Cerebellar cortex (tissue), 1 donor: ENCODE measurements around the gene COL17A1.
A peak's percentile ranks its signal among the peaks of the same experiment; 100 is the strongest.

Experiments
- DNase-seq: peaks from one replicate; pipeline ENCODE4 v3.0.0-alpha.2; 2015; ENCODE audit warnings: low spot score

The COL17A1 gene

GRCh38 chr10:104049504-104050250 is 36.0 kb downstream of the COL17A1 start:
- DNase-seq: no peak

GRCh38 chr10:104046651-104047050 is 39.0 kb downstream of the COL17A1 start:
- no peak for DNase-seq

GRCh38 chr10:104045151-104046089 is 40.3 kb downstream of the COL17A1 start:
- peak; percentile 59 for DNase-seq

GRCh38 chr10:104043854-104044253 is 41.8 kb downstream of the COL17A1 start:
- no peak for DNase-seq

GRCh38 chr10:104043185-104043830 is 42.4 kb downstream of the COL17A1 start:
- DNase-seq: no peak

GRCh38 chr10:104041891-104042535 is 43.7 kb downstream of the COL17A1 start:
- DNase-seq: no peak

- DNase-seq: no peak
Measured at GRCh38 chr10:104040862-104041789, 44.6 kb downstream of the COL17A1 start.

GRCh38 chr10:104040382-104040781 is 45.3 kb downstream of the COL17A1 start:
- DNase-seq: no peak

GRCh38 chr10:104038958-104039752 is 46.5 kb downstream of the COL17A1 start:
- no peak for DNase-seq

GRCh38 chr10:104038537-104038936 is 47.1 kb downstream of the COL17A1 start:
- no peak for DNase-seq

- no peak for DNase-seq
Measured at GRCh38 chr10:104037261-104037951, 48.3 kb downstream of the COL17A1 start.

GRCh38 chr10:104036518-104037260 is 49.0 kb downstream of the COL17A1 start:
- DNase-seq: no peak

GRCh38 chr10:104036069-104036384 is 49.7 kb downstream of the COL17A1 start:
- no peak for DNase-seq

- no peak for DNase-seq
Measured at GRCh38 chr10:104035194-104036068, 50.2 kb downstream of the COL17A1 start.

- DNase-seq: no peak
Measured at GRCh38 chr10:104034401-104035193, 51.1 kb downstream of the COL17A1 start.

GRCh38 chr10:104033966-104034365 is 51.7 kb downstream of the COL17A1 start:
- DNase-seq: no peak

- no peak for DNase-seq
Measured at GRCh38 chr10:104033401-104033930, 52.2 kb downstream of the COL17A1 start.
